HG03520 (cell line): ENCODE measurements around the gene TXNDC11.

ENCODE experiments used
- ATAC-seq: cut with Tn5 transposase; IDR thresholded peaks from one replicate; pipeline ENCODE4 v1.9.1; 2021; ENCODE audit warnings: mild to moderate bottlenecking, moderate library complexity; ENCODE audit not compliant: unreplicated experiment

Gene TXNDC11

GRCh38 chr16:11691235-11691634 lies 51.4 kb downstream of the TXNDC11 start:
- no peak for ATAC-seq

GRCh38 chr16:11689031-11689840 lies 53.4 kb downstream of the TXNDC11 start:
- ATAC-seq, result peak; percentile 74

GRCh38 chr16:11688520-11688886 lies 54.2 kb downstream of the TXNDC11 start:
- no peak for ATAC-seq

- no peak for ATAC-seq
These were observed 54.8 kb downstream of the TXNDC11 start for GRCh38 chr16:11687601-11688519.

DNA sequence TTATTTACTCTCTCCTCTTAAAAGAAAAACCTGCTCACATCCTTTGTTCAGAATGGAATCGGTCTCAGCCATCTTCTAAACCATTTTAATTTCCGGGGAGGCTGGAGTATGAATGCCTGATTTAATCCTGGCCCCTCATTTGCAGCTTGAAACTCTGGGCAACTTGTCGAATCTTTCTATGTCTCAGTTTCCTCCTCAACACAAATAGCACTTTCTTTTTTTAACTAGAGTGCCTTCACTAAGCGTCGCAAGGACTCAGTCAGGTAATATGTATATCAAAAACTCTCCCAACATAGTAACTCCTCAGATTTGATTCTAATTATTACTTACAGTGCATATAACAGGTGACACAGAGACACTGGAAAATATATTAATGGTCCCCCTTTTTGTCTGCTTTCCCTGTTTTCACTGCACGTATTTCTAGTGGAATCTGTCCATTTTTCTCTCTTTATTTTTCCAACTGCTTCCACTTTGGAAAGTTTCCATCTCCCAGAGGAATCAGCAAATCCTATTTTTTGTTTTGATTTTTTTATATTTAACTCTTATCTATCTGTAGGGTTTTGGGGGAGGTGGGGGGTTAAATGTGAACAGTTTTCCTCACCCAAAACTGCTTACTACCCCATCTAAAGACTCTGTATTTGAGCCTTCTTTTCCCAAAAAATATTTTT lies 55.8 kb downstream of the TXNDC11 start:
- ATAC-seq, result no peak

GRCh38 chr16:11685844-11686618 lies 56.6 kb downstream of the TXNDC11 start:
- no peak for ATAC-seq

- no peak for ATAC-seq
These were observed 58.2 kb downstream of the TXNDC11 start for GRCh38 chr16:11684231-11685025.

- no peak for ATAC-seq
These were observed 59.5 kb downstream of the TXNDC11 start for GRCh38 chr16:11683145-11683544.

DNA sequence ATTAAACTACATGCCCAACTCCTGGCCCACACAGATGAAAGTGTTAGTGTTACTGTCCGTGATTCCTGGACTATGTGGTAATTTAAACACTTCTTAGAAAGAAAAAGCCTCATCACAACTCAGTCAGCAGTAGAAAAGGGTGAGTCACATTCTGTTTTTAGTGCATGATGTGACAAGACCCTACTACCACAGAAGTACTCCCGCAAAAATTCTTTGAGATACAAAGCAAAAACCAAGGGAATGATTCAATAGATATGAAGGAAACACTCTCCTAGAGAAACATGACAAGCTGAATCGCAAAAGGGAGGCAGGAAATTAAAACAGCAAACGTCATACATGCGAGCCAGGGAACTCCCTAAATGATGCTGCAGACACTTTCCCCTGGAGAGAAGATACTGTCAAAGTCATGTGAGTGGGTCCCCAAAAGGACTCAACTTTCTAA lies 60.0 kb downstream of the TXNDC11 start:
- ATAC-seq, result no peak

DNA sequence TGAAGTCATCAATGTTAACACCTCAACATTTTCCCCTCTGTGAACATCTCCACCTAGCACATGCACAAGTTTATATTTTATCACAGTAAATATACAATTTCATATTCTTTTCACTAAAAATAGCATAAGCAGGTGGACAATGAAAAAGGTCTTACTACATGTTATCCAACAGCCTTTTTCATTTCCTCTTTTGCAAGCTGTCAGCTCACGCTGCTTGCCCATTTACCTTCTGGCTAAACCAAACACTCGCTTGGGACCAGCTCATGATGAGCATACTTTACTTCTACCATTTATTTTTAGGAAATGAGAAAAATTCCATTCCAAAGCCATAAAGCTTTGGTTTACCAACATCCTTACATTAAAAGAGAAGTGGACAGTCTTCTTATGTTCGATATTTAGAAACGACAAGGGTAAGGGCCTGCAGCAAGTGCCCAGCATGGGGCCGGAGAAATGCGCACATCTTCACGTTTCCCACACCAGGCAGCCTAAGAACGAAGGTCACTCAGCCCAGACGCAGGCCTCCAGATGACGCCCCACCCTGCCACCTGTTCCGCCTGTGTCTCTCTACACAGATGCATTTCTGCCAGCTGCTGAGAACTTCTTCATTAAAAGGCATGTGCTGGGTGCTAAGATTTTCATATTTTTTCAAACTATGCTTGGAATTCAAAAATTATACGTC lies 60.5 kb downstream of the TXNDC11 start:
- no peak for ATAC-seq

DNA sequence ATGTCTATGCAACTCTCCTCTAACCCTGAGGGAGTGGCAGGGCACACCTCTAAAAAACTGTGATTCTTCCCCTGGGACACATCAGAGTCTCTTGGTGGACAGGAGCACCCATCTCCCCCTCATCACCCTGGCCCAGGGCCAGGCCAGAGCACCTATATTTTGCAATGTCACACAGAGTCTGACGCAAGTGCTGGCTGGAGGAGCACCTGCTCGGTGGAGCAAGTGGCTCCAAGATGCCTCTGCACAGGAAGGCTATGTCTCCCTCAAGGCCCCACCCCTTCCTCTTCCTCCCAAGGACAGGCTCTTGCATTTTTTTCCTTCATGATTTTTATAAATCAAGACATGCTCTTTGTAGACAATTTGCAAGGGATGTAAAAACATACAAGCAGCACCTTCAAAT lies 61.1 kb downstream of the TXNDC11 start:
- no peak for ATAC-seq

DNA sequence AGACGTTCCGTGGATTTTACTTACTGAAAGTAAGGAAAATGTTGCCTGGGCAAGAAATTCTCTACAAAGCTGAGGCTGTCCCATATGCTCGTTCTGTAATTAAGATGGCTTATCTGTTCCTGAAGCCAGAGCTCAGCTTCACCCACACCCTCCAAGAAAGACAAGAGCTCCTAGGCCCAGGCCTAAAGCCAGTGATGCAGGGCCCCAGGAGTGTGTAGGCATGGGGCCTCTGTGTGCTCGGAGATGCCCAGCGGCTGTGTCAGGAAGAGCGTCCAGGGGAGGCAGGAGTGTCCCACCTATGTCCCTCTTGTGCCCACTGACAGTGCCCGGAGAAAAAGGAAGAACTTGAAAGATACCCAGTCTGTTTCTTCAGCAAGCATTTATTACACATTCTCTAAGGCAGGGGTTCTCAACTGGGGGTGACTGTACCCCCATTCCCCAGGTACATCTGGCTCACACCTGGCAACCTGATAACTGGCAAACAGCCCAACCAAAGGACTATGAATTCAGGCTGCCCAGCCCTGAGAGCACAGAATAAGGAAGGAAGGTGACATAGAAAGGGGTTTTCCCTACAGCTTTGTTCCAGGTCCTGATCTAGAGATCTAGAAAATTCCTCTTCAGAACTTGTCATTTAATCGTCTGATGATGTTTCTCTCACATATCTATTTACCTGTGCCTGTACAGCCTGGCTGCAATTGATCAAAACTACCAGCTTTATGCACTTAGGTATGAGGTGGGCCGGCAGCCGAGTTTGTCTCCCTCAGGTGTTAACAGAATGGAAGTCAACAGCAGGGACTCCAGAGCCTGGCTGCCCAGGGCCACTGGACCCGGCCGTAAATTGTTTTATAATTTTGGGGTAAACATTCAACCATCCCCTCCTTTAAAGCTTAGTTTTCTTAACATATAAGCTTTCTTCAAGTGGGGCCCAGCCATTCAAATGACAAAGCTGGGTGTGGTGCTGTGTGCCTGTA lies 62.4 kb downstream of the TXNDC11 start:
- ATAC-seq, result no peak

GRCh38 chr16:11679250-11679649 lies 63.4 kb downstream of the TXNDC11 start:
- ATAC-seq, result no peak

DNA sequence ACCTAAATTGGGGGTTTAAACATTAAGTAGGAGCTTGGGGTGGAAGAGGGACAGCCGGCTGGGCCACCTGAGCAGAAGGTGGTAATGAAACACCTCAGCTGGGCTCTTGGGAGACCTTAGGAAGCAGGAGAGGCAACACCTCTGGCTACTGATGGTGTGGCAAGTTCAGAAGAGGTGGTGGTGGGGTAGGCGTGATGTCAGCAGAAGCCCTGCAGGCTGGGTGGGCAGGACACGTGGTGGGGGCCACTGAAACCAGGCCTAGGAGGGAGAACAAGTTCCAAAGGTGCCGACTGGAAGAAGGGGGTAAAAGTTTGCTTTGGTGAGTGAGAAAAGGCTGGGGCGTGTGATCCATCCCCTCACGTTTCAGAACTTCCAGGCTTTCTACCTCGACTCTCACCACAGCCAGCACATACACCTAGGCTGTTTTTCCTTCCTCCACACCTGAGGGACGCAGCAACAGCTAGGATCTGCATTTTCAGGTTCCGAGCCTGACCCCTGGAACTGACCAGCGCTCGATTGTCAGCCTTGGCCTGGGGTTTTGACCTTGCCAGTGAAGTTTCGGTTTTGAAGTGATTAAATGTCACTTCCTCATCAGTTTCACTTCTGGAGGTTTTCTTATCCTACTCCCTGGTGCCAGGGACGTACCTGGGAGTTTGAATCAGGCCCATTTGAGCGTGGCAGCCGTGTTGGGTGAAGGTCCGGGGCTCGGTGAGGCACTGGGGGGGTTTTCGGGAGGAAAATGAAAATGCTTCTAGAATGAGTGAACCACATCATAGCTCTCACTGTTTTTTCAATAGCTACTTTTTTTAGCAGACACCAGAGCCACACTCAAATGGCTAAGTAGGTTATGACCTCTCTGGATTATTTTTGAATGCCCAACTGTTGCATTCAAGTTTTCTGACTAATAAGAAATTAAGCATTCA lies 64.4 kb downstream of the TXNDC11 start:
- ATAC-seq, result no peak

DNA sequence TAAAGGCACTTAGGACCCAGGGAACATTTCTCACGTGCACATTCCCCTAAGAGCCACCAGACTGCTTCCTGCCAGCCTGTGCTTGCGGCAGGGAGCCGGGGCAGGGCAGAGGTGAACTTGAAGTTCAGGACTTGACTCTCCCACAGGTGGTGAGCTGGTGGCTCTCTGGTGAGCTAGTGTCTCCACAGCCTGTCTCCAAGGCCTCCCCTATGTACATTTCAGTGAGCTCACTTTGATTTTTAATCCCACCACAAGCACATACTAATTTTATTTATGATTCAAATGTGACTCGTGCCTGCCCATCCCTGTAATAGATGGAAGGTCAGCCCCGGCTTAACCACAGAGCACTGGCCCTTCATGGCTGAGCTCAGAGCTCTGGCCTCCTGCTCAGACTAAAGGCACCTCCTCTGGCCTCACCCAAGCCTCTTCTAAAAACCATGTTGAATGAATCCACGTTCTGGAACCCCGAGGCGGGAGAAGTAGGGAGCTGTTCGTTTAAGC lies 65.2 kb downstream of the TXNDC11 start:
- ATAC-seq, result no peak

DNA sequence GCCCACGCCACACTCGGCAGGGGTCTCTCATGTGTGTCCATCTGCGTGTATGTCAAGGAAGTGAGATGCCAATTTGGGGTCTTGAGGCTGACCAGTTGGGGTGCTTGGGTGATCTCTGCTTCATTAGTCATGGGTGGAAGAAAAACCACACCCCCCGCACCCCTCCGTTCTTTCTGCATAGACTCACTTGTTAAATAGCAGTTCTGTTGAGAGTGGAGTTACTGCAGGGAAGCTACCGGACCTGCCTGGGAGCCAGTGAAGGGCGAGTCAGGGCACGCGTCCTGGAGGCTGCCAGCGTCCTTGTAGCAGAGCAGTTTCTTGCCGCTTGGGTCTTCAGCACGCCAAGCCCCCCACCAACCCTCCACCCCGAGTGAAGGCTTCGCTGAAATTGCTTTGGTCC lies 65.9 kb downstream of the TXNDC11 start:
- ATAC-seq, result no peak
